ENCODE data around the gene CFAP57. TPM values are rescaled to one million over a fixed set of nuclear protein-coding genes. Genes with fewer than 3 reads are reported as not detected.

Gene CFAP57
- total and polyA plus RNA-seq, 2 donors, result 0.16 to 0.42 TPM

- Histone ChIP-seq H3K4me3 (ENCODE audit: low read length in 2 of 2) (no peak overlapping the region), H3K4me1 (ENCODE audit: control insufficient read depth in 2 of 2, insufficient read depth in 2 of 2, low read length in 2 of 2) (no peaks in the 10 kb centered on the region), H3K36me3 (ENCODE audit: control insufficient read depth in 2 of 2, insufficient read depth in 2 of 2, low read length in 1 of 2) (no peaks in the 10 kb centered on the region), H3K9me3 (ENCODE audit: control insufficient read depth in 2 of 2, insufficient read depth in 1 of 2, low read length in 1 of 2) (peaks cover 0 to 7% of the 10 kb centered on the region in 2 donors), H3K27me3 (ENCODE audit: control insufficient read depth in 2 of 2, insufficient read depth in 1 of 2, low read length in 1 of 2) (no peaks in the 10 kb centered on the region), H3K27ac (ENCODE audit: low read depth in 1 of 2, low read length in 1 of 2) (no peak overlapping the region)
- 97% methylated on average over 4 of the region's 4 CpGs for WGBS
- DNase-seq (ENCODE audit: low read depth in 6 of 9, low spot score in 9 of 9), result no peak
Observed at GRCh38 chr1:43253173-43253572, 81.0 kb downstream of the CFAP57 start.

GRCh38 chr1:43253876-43254275 lies 81.7 kb downstream of the CFAP57 start:
- H3K27me3 ChIP-seq (ENCODE audit: control insufficient read depth in 2 of 2, insufficient read depth in 1 of 2, low read length in 1 of 2), result no peaks in the 10 kb centered on the region
- no peak overlapping the region for H3K4me3 ChIP-seq (ENCODE audit: low read length in 2 of 2)
- H3K27ac ChIP-seq (ENCODE audit: low read depth in 1 of 2, low read length in 1 of 2), result no peak overlapping the region
- no peaks in the 10 kb centered on the region for H3K36me3 ChIP-seq (ENCODE audit: control insufficient read depth in 2 of 2, insufficient read depth in 2 of 2, low read length in 1 of 2)
- H3K9me3 ChIP-seq (ENCODE audit: control insufficient read depth in 2 of 2, insufficient read depth in 1 of 2, low read length in 1 of 2), result peaks cover 0 to 10% of the 10 kb centered on the region in 2 donors
- H3K4me1 ChIP-seq (ENCODE audit: control insufficient read depth in 2 of 2, insufficient read depth in 2 of 2, low read length in 2 of 2), result no peaks in the 10 kb centered on the region
- DNase-seq (ENCODE audit: low read depth in 6 of 9, low spot score in 9 of 9), result no peak
- WGBS, result 97% methylated on average over 8 of the region's 8 CpGs

- DNase-seq (ENCODE audit: low read depth in 6 of 9, low spot score in 9 of 9), result no peak
- no peaks in the 10 kb centered on the region for H3K27me3 ChIP-seq (ENCODE audit: control insufficient read depth in 2 of 2, insufficient read depth in 1 of 2, low read length in 1 of 2)
- H3K4me1 ChIP-seq (ENCODE audit: control insufficient read depth in 2 of 2, insufficient read depth in 2 of 2, low read length in 2 of 2), result no peaks in the 10 kb centered on the region
- no peak overlapping the region for H3K4me3 ChIP-seq (ENCODE audit: low read length in 2 of 2)
- H3K36me3 ChIP-seq (ENCODE audit: control insufficient read depth in 2 of 2, insufficient read depth in 2 of 2, low read length in 1 of 2), result no peaks in the 10 kb centered on the region
- WGBS, result 92% methylated on average over 10 of the region's 10 CpGs
- H3K9me3 ChIP-seq (ENCODE audit: control insufficient read depth in 2 of 2, insufficient read depth in 1 of 2, low read length in 1 of 2), result peaks cover 0 to 10% of the 10 kb centered on the region in 2 donors
- H3K27ac ChIP-seq (ENCODE audit: low read depth in 1 of 2, low read length in 1 of 2), result no peak overlapping the region
Observed at GRCh38 chr1:43255438-43256210, 83.5 kb downstream of the CFAP57 start.

GRCh38 chr1:43256675-43257570 lies 84.8 kb downstream of the CFAP57 start:
- Histone ChIP-seq H3K36me3 (ENCODE audit: control insufficient read depth in 2 of 2, insufficient read depth in 2 of 2, low read length in 1 of 2) (no peaks in the 10 kb centered on the region), H3K27ac (ENCODE audit: low read depth in 1 of 2, low read length in 1 of 2) (no peak overlapping the region), H3K4me1 (ENCODE audit: control insufficient read depth in 2 of 2, insufficient read depth in 2 of 2, low read length in 2 of 2) (no peaks in the 10 kb centered on the region), H3K27me3 (ENCODE audit: control insufficient read depth in 2 of 2, insufficient read depth in 1 of 2, low read length in 1 of 2) (no peaks in the 10 kb centered on the region), H3K9me3 (ENCODE audit: control insufficient read depth in 2 of 2, insufficient read depth in 1 of 2, low read length in 1 of 2) (peaks cover 0 to 10% of the 10 kb centered on the region in 2 donors), H3K4me3 (ENCODE audit: low read length in 2 of 2) (no peak overlapping the region)
- no peak for DNase-seq (ENCODE audit: low read depth in 6 of 9, low spot score in 9 of 9)
- WGBS, result 94% methylated on average over 8 of the region's 8 CpGs

- Histone ChIP-seq H3K27ac (ENCODE audit: low read depth in 1 of 2, low read length in 1 of 2) (no peak overlapping the region), H3K9me3 (ENCODE audit: control insufficient read depth in 2 of 2, insufficient read depth in 1 of 2, low read length in 1 of 2) (peaks cover 0 to 10% of the 10 kb centered on the region in 2 donors), H3K27me3 (ENCODE audit: control insufficient read depth in 2 of 2, insufficient read depth in 1 of 2, low read length in 1 of 2) (no peaks in the 10 kb centered on the region), H3K4me3 (ENCODE audit: low read length in 2 of 2) (no peak overlapping the region), H3K4me1 (ENCODE audit: control insufficient read depth in 2 of 2, insufficient read depth in 2 of 2, low read length in 2 of 2) (no peaks in the 10 kb centered on the region), H3K36me3 (ENCODE audit: control insufficient read depth in 2 of 2, insufficient read depth in 2 of 2, low read length in 1 of 2) (no peaks in the 10 kb centered on the region)
- no peak for DNase-seq (ENCODE audit: low read depth in 6 of 9, low spot score in 9 of 9)
- 98% methylated on average over 3 of the region's 3 CpGs for WGBS
Observed at GRCh38 chr1:43258370-43258769, 86.2 kb downstream of the CFAP57 start.

GRCh38 chr1:43265431-43265830 lies 93.3 kb downstream of the CFAP57 start:
- H3K9me3 ChIP-seq (ENCODE audit: control insufficient read depth in 2 of 2, insufficient read depth in 1 of 2, low read length in 1 of 2), result no peaks in the 10 kb centered on the region
- no peak overlapping the region for H3K27ac ChIP-seq (ENCODE audit: low read depth in 1 of 2, low read length in 1 of 2)
- peaks cover 0 to 3% of the 10 kb centered on the region in 2 donors for H3K4me1 ChIP-seq (ENCODE audit: control insufficient read depth in 2 of 2, insufficient read depth in 2 of 2, low read length in 2 of 2)
- DNase-seq (ENCODE audit: low read depth in 6 of 9, low spot score in 9 of 9), result no peak
- 96% methylated on average over 4 of the region's 4 CpGs for WGBS
- H3K36me3 ChIP-seq (ENCODE audit: control insufficient read depth in 2 of 2, insufficient read depth in 2 of 2, low read length in 1 of 2), result no peaks in the 10 kb centered on the region
- H3K27me3 ChIP-seq (ENCODE audit: control insufficient read depth in 2 of 2, insufficient read depth in 1 of 2, low read length in 1 of 2), result peaks cover 0 to 6% of the 10 kb centered on the region in 2 donors
- no peak overlapping the region for H3K4me3 ChIP-seq (ENCODE audit: low read length in 2 of 2)

- H3K27ac ChIP-seq (ENCODE audit: low read depth in 1 of 2, low read length in 1 of 2), result no peak overlapping the region
Observed at GRCh38 chr1:43266881-43267280, 94.8 kb downstream of the CFAP57 start.

GRCh38 chr1:43267291-43267805 lies 95.2 kb downstream of the CFAP57 start:
- peaks cover 3 to 5% of the 10 kb centered on the region in 2 donors for H3K4me1 ChIP-seq (ENCODE audit: control insufficient read depth in 2 of 2, insufficient read depth in 2 of 2, low read length in 2 of 2)
- H3K27ac ChIP-seq (ENCODE audit: low read depth in 1 of 2, low read length in 1 of 2), result no peak overlapping the region

More at GRCh38 chr1:43266881-43267280, 94.8 kb downstream of the CFAP57 start:
- Histone ChIP-seq H3K27me3 (ENCODE audit: control insufficient read depth in 2 of 2, insufficient read depth in 1 of 2, low read length in 1 of 2) (peaks cover 0 to 7% of the 10 kb centered on the region in 2 donors), H3K4me3 (ENCODE audit: low read length in 2 of 2) (no peak overlapping the region), H3K4me1 (ENCODE audit: control insufficient read depth in 2 of 2, insufficient read depth in 2 of 2, low read length in 2 of 2) (peaks cover 3 to 5% of the 10 kb centered on the region in 2 donors), H3K9me3 (ENCODE audit: control insufficient read depth in 2 of 2, insufficient read depth in 1 of 2, low read length in 1 of 2) (no peaks in the 10 kb centered on the region), H3K36me3 (ENCODE audit: control insufficient read depth in 2 of 2, insufficient read depth in 2 of 2, low read length in 1 of 2) (no peaks in the 10 kb centered on the region)
- no peak for DNase-seq (ENCODE audit: low read depth in 6 of 9, low spot score in 9 of 9)
- 96% methylated on average over 1 of the region's 1 CpG for WGBS

More at GRCh38 chr1:43267291-43267805, 95.2 kb downstream of the CFAP57 start:
- 96% methylated on average over 9 of the region's 9 CpGs for WGBS
- Histone ChIP-seq H3K27me3 (ENCODE audit: control insufficient read depth in 2 of 2, insufficient read depth in 1 of 2, low read length in 1 of 2) (peaks cover 0 to 7% of the 10 kb centered on the region in 2 donors), H3K4me3 (ENCODE audit: low read length in 2 of 2) (no peak overlapping the region), H3K9me3 (ENCODE audit: control insufficient read depth in 2 of 2, insufficient read depth in 1 of 2, low read length in 1 of 2) (no peaks in the 10 kb centered on the region), H3K36me3 (ENCODE audit: control insufficient read depth in 2 of 2, insufficient read depth in 2 of 2, low read length in 1 of 2) (no peaks in the 10 kb centered on the region)
- no peak for DNase-seq (ENCODE audit: low read depth in 6 of 9, low spot score in 9 of 9)
